DOHH2 (cell line): ENCODE data around the gene FRMD3.

ENCODE experiments used
- EZH2phosphoT487 ChIP-seq: fragments of 200-600 bp; sonication (generic); IDR thresholded peaks from 2 replicates; pipeline ENCODE4 v1.6.1; 2017; ENCODE audit warnings: borderline replicate concordance, mild to moderate bottlenecking, antibody characterized with exemption, low read length, moderate library complexity, mixed read lengths
- TF ChIP-seq, protein P1 (sequence below): fragments of 200-600 bp; sonication (generic); IDR thresholded peaks from one replicate; pipeline ENCODE4 v1.5.1; 2014; ENCODE audit warnings: antibody characterized with exemption, mild to moderate bottlenecking, low read depth, low read length; ENCODE audit not compliant: poor library complexity, severe bottlenecking

DNA sequence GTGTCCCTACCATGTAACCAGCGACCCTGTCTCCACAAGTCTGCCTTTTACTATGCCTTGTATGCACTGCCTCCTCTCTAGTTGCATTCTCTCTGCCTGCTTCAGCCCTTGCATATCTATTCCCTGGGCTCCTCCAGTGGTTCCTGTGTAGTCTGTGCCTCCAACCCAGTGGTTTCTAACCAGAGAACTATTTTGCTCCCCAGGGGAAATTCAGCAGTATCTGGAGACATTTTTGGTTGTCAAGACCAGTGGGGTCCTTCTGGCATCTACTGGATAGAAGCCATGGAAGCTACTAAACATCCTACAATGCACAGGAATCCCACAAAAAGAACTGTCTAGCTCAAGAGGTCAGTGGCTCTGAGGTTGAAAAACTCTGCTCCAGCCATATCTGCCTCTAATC lies 251.2 kb downstream of the FRMD3 start:
- TF ChIP-seq, protein P1, sequence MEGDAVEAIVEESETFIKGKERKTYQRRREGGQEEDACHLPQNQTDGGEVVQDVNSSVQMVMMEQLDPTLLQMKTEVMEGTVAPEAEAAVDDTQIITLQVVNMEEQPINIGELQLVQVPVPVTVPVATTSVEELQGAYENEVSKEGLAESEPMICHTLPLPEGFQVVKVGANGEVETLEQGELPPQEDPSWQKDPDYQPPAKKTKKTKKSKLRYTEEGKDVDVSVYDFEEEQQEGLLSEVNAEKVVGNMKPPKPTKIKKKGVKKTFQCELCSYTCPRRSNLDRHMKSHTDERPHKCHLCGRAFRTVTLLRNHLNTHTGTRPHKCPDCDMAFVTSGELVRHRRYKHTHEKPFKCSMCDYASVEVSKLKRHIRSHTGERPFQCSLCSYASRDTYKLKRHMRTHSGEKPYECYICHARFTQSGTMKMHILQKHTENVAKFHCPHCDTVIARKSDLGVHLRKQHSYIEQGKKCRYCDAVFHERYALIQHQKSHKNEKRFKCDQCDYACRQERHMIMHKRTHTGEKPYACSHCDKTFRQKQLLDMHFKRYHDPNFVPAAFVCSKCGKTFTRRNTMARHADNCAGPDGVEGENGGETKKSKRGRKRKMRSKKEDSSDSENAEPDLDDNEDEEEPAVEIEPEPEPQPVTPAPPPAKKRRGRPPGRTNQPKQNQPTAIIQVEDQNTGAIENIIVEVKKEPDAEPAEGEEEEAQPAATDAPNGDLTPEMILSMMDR = no peak
- no peak for TF ChIP-seq EZH2phosphoT487
